Activated CD8-positive, alpha-beta memory T cell treated with anti-CD3 and anti-CD28 coated beads for 36 hours (primary cell): Measurements from ENCODE around the gene ZNF827. TPM values are rescaled to one million over a fixed set of nuclear protein-coding genes. Genes with fewer than 3 reads are reported as not detected.

Experiments
- CTCF ChIA-PET: fragments of 350-600 bp; sonication (Branson Sonifier 250); formaldehyde crosslinking; loops from one replicate; lab custom pipeline; 2021; ENCODE audit warnings: antibody characterized with exemption; lab: Charles Lee
- POLR2A ChIA-PET: fragments of 350-600 bp; sonication (Branson Sonifier 250); formaldehyde crosslinking; loops from one replicate; lab custom pipeline; 2021; ENCODE audit warnings: antibody characterized with exemption; lab: Charles Lee
- total RNA-seq, 2 experiments: library from RNA; stranded (reverse); gene quantifications; one replicate each; pipeline ENCODE4 v1.2.3, GENCODE V29; 2021

ZNF827 gene
- total RNA-seq, 2 experiments from 2014 or later = 29.8 to 30.3 TPM

DNA sequence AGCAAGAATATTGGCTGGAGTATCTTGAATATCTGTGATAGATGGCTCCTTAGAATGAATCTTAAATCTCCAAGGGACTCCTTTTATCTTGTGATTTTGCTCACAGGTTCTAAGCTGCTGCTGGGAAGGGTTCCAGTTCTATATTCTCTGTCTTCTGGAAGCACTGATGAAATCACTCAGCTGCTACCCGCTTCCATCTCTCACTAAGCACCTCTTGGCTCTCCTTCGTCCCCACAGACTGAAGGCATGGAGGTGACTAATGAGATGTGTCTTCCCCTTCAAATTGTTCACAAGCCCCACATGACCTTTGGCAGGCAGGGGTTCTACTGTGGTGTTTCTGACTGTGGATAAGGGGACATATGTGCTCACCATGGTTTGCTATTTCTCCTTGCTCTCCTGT, 182.8 kb downstream of the ZNF827 start:
- ChIA-PET CTCF (no interaction called here), POLR2A (no interaction called here)

DNA sequence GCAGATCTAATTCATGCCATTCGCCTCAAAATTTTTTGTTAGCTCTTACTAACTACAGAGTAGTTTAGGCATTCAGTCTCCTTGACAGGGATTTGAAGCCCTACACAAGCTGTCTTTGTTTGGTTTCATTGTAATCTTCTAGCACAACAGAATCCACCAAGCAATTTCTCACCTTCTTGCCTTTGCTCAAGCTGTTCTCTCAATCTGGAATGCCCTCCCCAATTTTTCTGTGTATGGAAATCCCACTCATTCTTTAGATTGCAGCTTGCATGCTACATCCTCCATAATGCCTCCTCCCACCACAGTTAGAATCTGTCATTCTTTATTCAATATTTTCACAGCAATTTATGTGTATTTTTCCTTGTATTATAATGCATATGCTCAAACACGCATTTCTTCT, 195.0 kb downstream of the ZNF827 start:
- POLR2A ChIA-PET = no interaction called here
- CTCF ChIA-PET = no interaction called here

- CTCF ChIA-PET = no interaction called here
These were observed 197.8 kb downstream of the ZNF827 start for GRCh38 chr4:145740806-145741205.

DNA sequence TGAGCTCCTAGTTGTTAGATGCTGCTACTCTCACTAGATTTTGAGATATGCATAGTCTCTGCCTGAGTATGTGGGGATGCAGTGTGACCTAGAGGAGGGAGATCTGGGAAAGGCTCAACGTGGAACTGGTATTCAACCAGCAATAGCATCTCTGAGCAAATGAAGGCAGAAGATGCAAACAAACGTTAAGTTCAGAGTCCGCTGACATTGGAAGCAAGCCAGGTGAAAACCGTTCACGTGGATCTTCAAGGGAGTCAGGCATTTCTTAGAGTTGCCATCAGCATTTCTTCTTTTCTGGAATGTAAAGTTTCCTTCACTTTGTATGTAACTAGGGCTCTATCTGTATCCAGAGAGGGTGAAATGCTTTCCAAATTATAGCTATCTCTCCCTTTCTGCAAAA, 198.8 kb downstream of the ZNF827 start:
- ChIA-PET POLR2A (no interaction called here), CTCF (no interaction called here)

More at GRCh38 chr4:145740806-145741205, 197.8 kb downstream of the ZNF827 start:
- POLR2A ChIA-PET = no interaction called here

GRCh38 chr4:145736241-145736831, 202.3 kb downstream of the ZNF827 start:
- POLR2A ChIA-PET = no interaction called here
- CTCF ChIA-PET = no interaction called here

DNA sequence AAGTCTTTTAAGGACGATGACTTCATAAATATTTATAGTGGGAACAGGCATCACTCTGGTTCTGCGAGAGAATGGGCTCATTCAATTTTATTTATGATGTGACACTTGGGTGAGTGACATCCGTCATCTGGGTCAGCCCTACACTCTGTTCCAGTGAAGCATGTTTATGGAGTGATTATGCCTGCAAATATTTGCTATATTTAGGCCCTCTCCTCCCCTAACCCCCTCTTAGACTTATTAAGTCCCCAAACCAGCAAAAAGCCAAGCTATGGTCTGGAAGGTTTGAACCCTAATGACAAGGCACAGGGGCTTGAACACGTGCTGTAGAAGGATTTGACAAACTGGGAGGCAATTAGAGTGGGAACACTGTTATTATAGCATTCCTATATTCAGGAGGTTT, 202.8 kb downstream of the ZNF827 start:
- ChIA-PET POLR2A (no interaction called here), CTCF (no interaction called here)

GRCh38 chr4:145735347-145735675, 203.3 kb downstream of the ZNF827 start:
- ChIA-PET CTCF (no interaction called here), POLR2A (no interaction called here)

- ChIA-PET POLR2A (interaction anchor here (1.6 kb wide), 1 partner anchor 15 kb away, joined by 5 read pairs; no protein-coding TSS in a partner anchor), CTCF (no interaction called here)
These were observed 203.9 kb downstream of the ZNF827 start for GRCh38 chr4:145734576-145735346.

- CTCF ChIA-PET = no interaction called here
These were observed 204.6 kb downstream of the ZNF827 start for GRCh38 chr4:145734031-145734430.

DNA sequence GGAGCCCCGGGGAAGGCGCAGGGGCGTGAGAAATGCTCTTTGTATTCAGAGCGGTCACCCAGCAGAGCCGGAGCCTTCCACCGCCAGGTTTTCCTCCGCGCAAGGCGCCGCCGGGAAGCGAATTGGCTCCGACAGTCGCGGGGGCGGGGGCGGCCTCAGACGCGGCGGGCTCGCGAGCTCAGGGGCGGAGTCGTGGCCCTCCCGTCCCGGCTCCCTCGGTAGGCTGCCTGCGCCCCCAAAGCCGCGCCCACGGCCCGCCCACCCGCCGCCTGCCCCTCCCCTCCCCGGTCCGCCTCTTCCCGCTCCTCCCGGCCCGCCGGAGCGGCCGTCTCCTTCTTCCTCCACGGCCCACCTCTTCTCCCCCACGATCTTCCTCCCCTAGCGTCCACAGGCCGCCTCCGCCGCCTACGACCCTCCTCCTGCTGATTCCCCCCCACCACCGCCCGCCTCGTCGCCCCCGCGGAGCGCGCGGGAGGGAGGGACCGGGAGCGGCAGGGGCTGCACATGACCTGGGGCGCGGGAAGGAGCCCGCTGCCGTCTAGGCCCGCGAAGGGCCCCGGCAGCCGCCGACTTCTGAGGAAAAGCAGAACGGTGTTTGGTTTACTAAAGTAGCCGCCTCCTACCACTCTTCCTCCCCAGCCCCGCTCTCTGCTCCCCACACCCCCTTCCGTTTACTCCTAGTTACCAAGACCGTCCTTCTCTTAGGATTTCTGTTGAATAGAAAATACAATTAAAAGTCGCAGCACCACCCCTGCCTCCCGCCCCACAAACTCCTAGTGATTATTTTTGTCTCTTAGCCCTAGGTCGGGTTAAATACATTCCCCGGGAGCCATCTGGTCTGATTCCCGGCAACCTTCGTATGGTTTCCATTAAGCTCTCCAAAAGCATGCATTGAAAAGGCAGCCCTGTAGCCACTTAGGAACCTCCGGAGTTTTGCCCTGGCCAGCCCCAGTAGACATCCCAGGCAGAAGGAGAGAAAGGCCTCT, 205.4 kb downstream of the ZNF827 start:
- POLR2A ChIA-PET = interaction anchor here (1.6 kb wide), 1 partner anchor 13 kb away, joined by 5 read pairs; no protein-coding TSS in a partner anchor

More at GRCh38 chr4:145734031-145734430, 204.6 kb downstream of the ZNF827 start:
- POLR2A ChIA-PET = interaction anchor here (1.6 kb wide), 1 partner anchor 14 kb away, joined by 5 read pairs; no protein-coding TSS in a partner anchor

DNA sequence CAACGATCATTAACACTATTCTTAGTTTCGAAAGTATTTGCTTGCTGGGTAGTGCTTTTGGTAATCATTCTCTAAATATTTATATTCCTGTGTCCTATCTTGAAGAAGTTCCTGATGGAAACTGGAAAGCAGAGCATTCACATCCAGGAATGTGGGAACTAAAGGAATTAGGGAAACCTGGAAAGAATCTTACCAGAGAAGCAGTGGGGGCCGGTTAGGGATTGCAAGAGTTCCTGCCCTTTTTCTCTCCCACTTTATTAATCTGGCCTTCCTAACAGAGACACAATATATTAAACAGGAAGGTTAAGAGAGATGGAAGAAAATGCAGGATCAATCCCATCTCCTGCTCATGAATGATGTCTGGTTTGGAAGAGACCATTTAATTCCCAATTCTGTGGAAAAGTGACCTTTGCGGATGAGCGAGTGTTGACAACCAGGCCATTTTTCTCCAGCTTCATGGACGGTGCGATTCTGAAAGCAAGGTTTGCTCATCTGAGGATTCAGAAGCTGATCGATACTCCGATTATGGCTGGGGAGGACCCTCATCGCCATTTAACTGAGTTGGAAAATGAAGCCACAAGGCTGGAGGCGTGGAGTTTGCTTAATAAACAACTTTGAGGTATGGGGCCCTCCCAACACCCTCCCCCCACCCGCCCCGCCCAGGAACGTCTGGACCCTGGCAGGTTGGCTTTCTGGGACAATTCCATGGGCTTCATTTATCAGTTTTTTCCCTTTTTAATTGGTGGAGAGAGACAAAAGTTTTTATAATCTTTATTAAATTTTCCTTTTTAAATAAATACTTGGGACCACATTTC, 206.4 kb downstream of the ZNF827 start:
- POLR2A ChIA-PET = no interaction called here
- CTCF ChIA-PET = interaction anchor here (0.9 kb wide), 1 partner anchor 12 kb away, joined by 3 read pairs; no protein-coding TSS in a partner anchor

More for the DNA sequence above, 205.4 kb downstream of the ZNF827 start:
- CTCF ChIA-PET = interaction anchor here (0.9 kb wide), 1 partner anchor 13 kb away, joined by 3 read pairs; no protein-coding TSS in a partner anchor

- ChIA-PET POLR2A (no interaction called here), CTCF (interaction anchor here (0.6 to 1.2 kb wide), 3 partner anchors 11 to 441 kb away, joined by 3 to 6 read pairs (median 5); no protein-coding TSS in a partner anchor)
These were observed 207.6 kb downstream of the ZNF827 start for GRCh38 chr4:145731028-145731427.

- ChIA-PET CTCF (no interaction called here), POLR2A (no interaction called here)
These were observed 208.6 kb downstream of the ZNF827 start for GRCh38 chr4:145730026-145730425.

DNA sequence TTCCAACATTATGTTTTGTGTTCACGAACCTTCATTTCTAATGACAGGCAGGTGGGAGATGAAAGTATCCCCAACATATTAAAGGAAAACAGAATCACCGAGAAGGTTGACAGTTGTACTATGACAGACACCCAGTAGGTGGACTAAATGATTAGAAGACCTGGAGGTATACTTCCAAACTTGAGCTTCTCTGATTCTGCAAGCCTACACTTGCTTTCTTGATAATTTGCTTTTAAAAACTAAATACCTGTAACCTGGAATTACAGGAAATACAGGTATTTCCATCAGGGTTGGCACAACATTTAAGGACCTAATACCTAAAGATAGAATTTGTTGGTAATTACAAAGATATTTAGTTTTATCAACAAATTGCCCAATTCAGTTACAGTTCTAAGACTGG, 215.3 kb downstream of the ZNF827 start:
- POLR2A ChIA-PET = no interaction called here
- CTCF ChIA-PET = interaction anchor here (0.7 kb wide), 1 partner anchor 1166 kb away, joined by 3 read pairs; no protein-coding TSS in a partner anchor

GRCh38 chr4:145722561-145722960, 216.1 kb downstream of the ZNF827 start:
- CTCF ChIA-PET = no interaction called here
- POLR2A ChIA-PET = no interaction called here

- ChIA-PET POLR2A (interaction anchor here (1.1 to 1.5 kb wide), 2 partner anchors 13 to 100 kb away, joined by 3 to 5 read pairs; no protein-coding TSS in a partner anchor), CTCF (interaction anchor here (2.0 kb wide), 1 partner anchor 10 kb away, joined by 6 read pairs; no protein-coding TSS in a partner anchor)
These were observed 218.0 kb downstream of the ZNF827 start for GRCh38 chr4:145720656-145721055.

DNA sequence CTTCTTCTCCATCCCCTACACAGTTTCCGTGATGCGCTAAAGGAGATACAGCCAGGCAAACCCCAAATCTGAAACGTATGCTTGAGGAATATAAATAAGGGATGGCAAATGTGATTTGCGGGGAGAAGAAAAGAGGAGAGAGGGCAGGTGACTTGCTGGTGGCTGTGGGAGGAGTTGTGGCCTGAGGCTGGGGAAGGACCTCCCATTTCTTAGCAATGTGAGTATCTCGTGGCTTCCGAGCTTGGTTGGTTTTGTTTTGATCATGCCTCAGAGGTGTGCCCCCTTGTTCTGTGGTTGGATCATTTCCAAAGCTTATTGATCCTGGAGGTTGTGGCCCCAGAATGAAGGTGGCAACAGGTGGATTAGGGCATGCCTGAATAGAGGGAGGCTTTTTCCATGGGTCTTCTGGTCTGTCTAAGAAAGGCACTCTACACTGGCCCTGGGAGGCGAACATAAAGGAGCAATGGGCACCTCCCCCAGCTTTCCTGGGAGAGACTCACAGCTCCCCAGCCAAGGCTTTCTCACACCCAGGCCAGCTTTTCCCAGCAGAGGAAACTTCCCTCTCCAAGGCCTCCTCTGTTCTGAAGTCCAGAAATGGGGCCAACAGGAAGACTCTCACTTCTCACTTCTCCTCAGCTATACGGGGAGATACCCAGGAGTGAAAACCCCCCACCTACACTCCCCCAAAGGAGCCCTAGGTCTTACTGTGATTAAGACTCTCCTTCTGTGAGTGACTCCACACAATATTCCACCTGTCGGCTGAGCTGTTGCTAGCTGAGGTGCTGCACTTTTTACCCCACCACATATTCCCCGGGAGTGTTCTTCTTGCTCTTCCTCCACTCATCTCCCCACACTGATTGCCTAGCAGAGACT, 218.6 kb downstream of the ZNF827 start:
- POLR2A ChIA-PET = interaction anchor here (0.6 to 1.5 kb wide), 4 partner anchors 10 to 101 kb away, joined by 3 to 5 read pairs (median 4); partner anchors contain the start of gene MMAA
- CTCF ChIA-PET = interaction anchor here (0.6 to 2.0 kb wide), 3 partner anchors 11 to 87 kb away, joined by 3 to 6 read pairs (median 5); no protein-coding TSS in a partner anchor
